C4-2B (cell line): ENCODE results near the gene EDN2.

Source experiments
- CTCF ChIP-seq: fragments of 450-650 bp; conservative IDR thresholded peaks from 2 replicates; pipeline ENCODE4 v1.5.1; 2017; ENCODE audit warnings: mild to moderate bottlenecking
- ZFX ChIP-seq: fragments of 450-650 bp; IDR thresholded peaks from 2 replicates; pipeline ENCODE4 v1.6.1; 2017

- TF ChIP-seq CTCF (no peak), ZFX (no peak)
Measured at GRCh38 chr1:41497056-41497440, 12.6 kb upstream of the EDN2 start.
